HG03469 (cell line): ENCODE measurements around the gene IL13RA1.
"Not testable (repeated sequence)": the region's sequence is repeated elsewhere in the genome, so short reads cannot be mapped to it uniquely, and the experiment has no call there.

Experiments used
- ATAC-seq: cut with Tn5 transposase; IDR thresholded peaks from one replicate; pipeline ENCODE4 v1.9.1; 2021; ENCODE audit warnings: mild to moderate bottlenecking, moderate library complexity, moderate number of reproducible peaks; ENCODE audit not compliant: unreplicated experiment

IL13RA1 gene

GRCh38 chrX:118772051-118772450, 44.6 kb downstream of the IL13RA1 start:
- ATAC-seq = no peak

GRCh38 chrX:118773782-118774181, 46.4 kb downstream of the IL13RA1 start:
- no peak for ATAC-seq

GRCh38 chrX:118779581-118779980, 52.2 kb downstream of the IL13RA1 start:
- no peak for ATAC-seq

- ATAC-seq = no peak
Measured at GRCh38 chrX:118780509-118780908, 53.1 kb downstream of the IL13RA1 start.

GRCh38 chrX:118780911-118781310, 53.5 kb downstream of the IL13RA1 start:
- no peak for ATAC-seq

GRCh38 chrX:118795528-118796280, 68.3 kb downstream of the IL13RA1 start:
- no peak for ATAC-seq

- no peak for ATAC-seq
Measured at GRCh38 chrX:118802857-118803256, 75.5 kb downstream of the IL13RA1 start.

- ATAC-seq = no peak
Measured at GRCh38 chrX:118807151-118808017, 80.0 kb downstream of the IL13RA1 start.

- ATAC-seq = not testable (repeated sequence)
Measured at GRCh38 chrX:118817257-118817656, 89.9 kb downstream of the IL13RA1 start.

GRCh38 chrX:118823263-118824172, 96.1 kb downstream of the IL13RA1 start, which contains the start of gene ZCCHC12:
Gene ZCCHC12, plus strand, starts transcription at chrX:118823824. Its CDS starts 1,421 bp downstream, at chrX:118825245.
- ATAC-seq = no peak

- no peak for ATAC-seq
Measured at GRCh38 chrX:118824173-118824730, 96.8 kb downstream of the IL13RA1 start.

GRCh38 chrX:118825227-118825626, 97.8 kb downstream of the IL13RA1 start:
- ATAC-seq = no peak

GRCh38 chrX:118839334-118839958, 112.0 kb downstream of the IL13RA1 start:
- ATAC-seq = no peak
